ENCODE results near the gene LILRA6. TPM values are rescaled to one million over a fixed set of nuclear protein-coding genes. Genes with fewer than 3 reads are reported as not detected.
"Not testable (repeated sequence)": the region's sequence is repeated elsewhere in the genome, so short reads cannot be mapped to it uniquely, and the experiment has no call there.

LILRA6 gene
- total RNA-seq, 1 experiment from 2014 or later = not detected

DNA sequence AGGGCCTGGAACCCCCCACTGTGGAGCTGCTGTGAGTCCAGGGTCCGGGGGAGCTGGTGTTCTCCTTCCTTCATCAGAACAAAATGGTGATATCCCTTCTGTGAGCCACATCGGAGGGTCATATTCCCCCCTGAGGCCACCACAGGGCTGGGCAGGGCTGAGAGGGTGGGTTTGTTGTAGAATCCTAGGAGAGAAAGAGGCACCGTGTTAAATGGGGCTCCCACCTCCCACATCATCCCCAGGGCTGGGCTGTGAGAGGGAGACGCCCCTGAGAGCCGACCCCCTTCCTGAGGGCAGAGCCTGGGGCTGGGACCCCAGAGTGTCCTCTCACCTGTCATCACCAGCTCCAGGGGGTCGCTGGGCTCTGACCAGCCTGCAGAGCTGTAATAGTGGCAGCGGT, 20.6 kb downstream of the LILRA6 start:
- H3K4me1 ChIP-seq (ENCODE audit: insufficient read depth, low read length, poor library complexity, severe bottlenecking); DNase-seq (ENCODE audit: low spot score); H3K9me3 ChIP-seq (ENCODE audit: low read depth, low read length, poor library complexity, severe bottlenecking); H3K27me3 ChIP-seq (replicated peaks; ENCODE audit: insufficient read depth, low read depth, low read length, poor library complexity); H3K4me3 ChIP-seq (ENCODE audit: low read depth, low read length, poor library complexity, severe bottlenecking); H3K36me3 ChIP-seq (ENCODE audit: insufficient read depth, low read length, poor library complexity, severe bottlenecking); CTCF ChIA-PET; H3K27ac ChIP-seq (ENCODE audit: low read depth, low read length, poor library complexity, severe bottlenecking); BruUV-seq (replicated peaks); POLR2A ChIA-PET (ENCODE audit: low non-redundant PET): not testable (repeated sequence)
- intact Hi-C loops (cut with micrococcal nuclease; ENCODE audit: unreplicated experiment) = loop anchor here (2.0 kb wide), 1 partner anchor 17 kb away; no protein-coding TSS in a partner anchor

DNA sequence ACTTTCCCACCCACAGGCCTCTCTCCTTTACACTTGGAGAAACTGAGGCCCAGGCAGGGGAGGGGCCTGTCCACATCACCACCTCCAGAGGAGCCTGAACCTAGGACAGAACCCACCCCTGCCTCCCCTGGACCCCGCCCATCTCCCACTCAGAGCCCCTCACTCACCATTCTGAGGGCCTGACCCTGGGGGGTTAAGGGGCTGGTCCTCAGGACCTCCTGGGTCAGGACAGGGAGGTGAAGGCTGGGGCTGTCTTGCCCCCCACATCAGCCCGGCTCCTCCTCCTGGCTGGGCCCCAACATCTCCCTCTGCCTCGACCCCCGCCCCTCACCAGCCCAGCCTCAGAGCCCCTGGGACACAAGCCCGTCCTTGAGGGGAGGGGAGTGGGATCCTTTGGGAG, 22.9 kb downstream of the LILRA6 start:
- BruUV-seq (replicated peaks); H3K27me3 ChIP-seq (replicated peaks; ENCODE audit: insufficient read depth, low read depth, low read length, poor library complexity); H3K4me1 ChIP-seq (ENCODE audit: insufficient read depth, low read length, poor library complexity, severe bottlenecking); DNase-seq (ENCODE audit: low spot score); H3K9me3 ChIP-seq (ENCODE audit: low read depth, low read length, poor library complexity, severe bottlenecking); H3K4me3 ChIP-seq (ENCODE audit: low read depth, low read length, poor library complexity, severe bottlenecking); CTCF ChIA-PET; intact Hi-C loops (cut with micrococcal nuclease; ENCODE audit: unreplicated experiment); POLR2A ChIA-PET (ENCODE audit: low non-redundant PET); H3K27ac ChIP-seq (ENCODE audit: low read depth, low read length, poor library complexity, severe bottlenecking); H3K36me3 ChIP-seq (ENCODE audit: insufficient read depth, low read length, poor library complexity, severe bottlenecking): not testable (repeated sequence)

- DNase-seq (ENCODE audit: low spot score) = no peak
- Histone ChIP-seq H3K9me3 (ENCODE audit: low read depth, low read length, poor library complexity, severe bottlenecking) (no peaks in the 10 kb centered on the region), H3K36me3 (ENCODE audit: insufficient read depth, low read length, poor library complexity, severe bottlenecking) (no peaks in the 10 kb centered on the region), H3K27ac (ENCODE audit: low read depth, low read length, poor library complexity, severe bottlenecking) (no peak overlapping the region), H3K27me3 (replicated peaks; ENCODE audit: insufficient read depth, low read depth, low read length, poor library complexity) (no peaks in the 10 kb centered on the region), H3K4me1 (ENCODE audit: insufficient read depth, low read length, poor library complexity, severe bottlenecking) (no peaks in the 10 kb centered on the region), H3K4me3 (ENCODE audit: low read depth, low read length, poor library complexity, severe bottlenecking) (no peak overlapping the region)
- TF ChIP-seq EZH2 (IDR thresholded peaks at IDR 0.05; ENCODE audit: borderline replicate concordance, low read depth, low read length, poor library complexity, severe bottlenecking) (no peak), CTCF (conservative IDR thresholded peaks at IDR 0.05; ENCODE audit: low read depth, low read length) (no peak)
- BruUV-seq (replicated peaks) = no TSS peak
- ChIA-PET CTCF (no interaction called here), POLR2A (ENCODE audit: low non-redundant PET) (no interaction called here)
- intact Hi-C loops (cut with micrococcal nuclease; ENCODE audit: unreplicated experiment) = no loop called here
Measured at GRCh38 chr19:54218960-54219661, 23.5 kb downstream of the LILRA6 start.

GRCh38 chr19:54218259-54218658, 24.3 kb downstream of the LILRA6 start:
- BruUV-seq (replicated peaks) = no TSS peak
- no peak for DNase-seq (ENCODE audit: low spot score)
- Histone ChIP-seq H3K9me3 (ENCODE audit: low read depth, low read length, poor library complexity, severe bottlenecking) (no peaks in the 10 kb centered on the region), H3K36me3 (ENCODE audit: insufficient read depth, low read length, poor library complexity, severe bottlenecking) (no peaks in the 10 kb centered on the region), H3K27ac (ENCODE audit: low read depth, low read length, poor library complexity, severe bottlenecking) (no peak overlapping the region), H3K27me3 (replicated peaks; ENCODE audit: insufficient read depth, low read depth, low read length, poor library complexity) (no peaks in the 10 kb centered on the region), H3K4me1 (ENCODE audit: insufficient read depth, low read length, poor library complexity, severe bottlenecking) (no peaks in the 10 kb centered on the region), H3K4me3 (ENCODE audit: low read depth, low read length, poor library complexity, severe bottlenecking) (no peak overlapping the region)
- CTCF ChIA-PET = no interaction called here
- POLR2A ChIA-PET (ENCODE audit: low non-redundant PET) = no interaction called here
- no peak for TF ChIP-seq EZH2 (IDR thresholded peaks at IDR 0.05; ENCODE audit: borderline replicate concordance, low read depth, low read length, poor library complexity, severe bottlenecking)
- no peak for TF ChIP-seq CTCF (conservative IDR thresholded peaks at IDR 0.05; ENCODE audit: low read depth, low read length)
- intact Hi-C loops (cut with micrococcal nuclease; ENCODE audit: unreplicated experiment) = no loop called here

DNA sequence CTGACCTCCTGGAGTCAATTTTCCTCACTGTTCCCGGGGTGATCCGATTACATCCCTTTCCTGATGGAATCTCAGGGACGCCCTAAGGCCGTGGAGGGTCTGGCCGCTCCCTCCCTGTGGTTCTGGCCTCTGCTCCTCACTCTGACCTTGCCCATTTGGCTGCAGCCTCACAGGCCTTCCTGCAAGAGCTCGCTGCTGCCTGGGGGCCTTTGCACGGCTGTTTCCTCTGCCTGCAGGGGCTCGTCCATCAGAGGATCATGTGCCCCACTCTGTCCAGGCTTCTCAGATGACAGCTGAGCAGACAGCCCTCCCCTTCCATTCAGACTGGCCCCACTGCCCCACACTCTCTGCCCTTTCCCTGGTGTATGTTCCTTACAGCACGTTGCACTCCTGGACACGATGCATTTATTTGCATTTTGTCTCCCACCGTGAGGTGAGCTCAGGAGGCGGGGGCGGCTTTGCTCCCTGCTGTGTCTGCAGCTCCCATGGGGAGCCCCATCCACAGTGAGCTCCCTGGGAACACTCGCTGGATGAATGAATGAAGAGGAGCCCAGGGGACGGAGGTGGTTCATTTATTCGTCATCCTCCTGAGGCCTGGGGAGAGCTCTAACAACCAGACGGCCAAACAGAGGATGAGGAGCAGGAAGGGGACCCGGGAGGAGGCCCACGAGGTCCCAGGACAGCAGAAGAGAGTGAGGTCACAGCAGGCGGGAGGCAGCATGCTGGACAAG, 24.9 kb downstream of the LILRA6 start:
- intact Hi-C loops (cut with micrococcal nuclease; ENCODE audit: unreplicated experiment); H3K27me3 ChIP-seq (replicated peaks; ENCODE audit: insufficient read depth, low read depth, low read length, poor library complexity); POLR2A ChIA-PET (ENCODE audit: low non-redundant PET); CTCF ChIA-PET; H3K9me3 ChIP-seq (ENCODE audit: low read depth, low read length, poor library complexity, severe bottlenecking); H3K27ac ChIP-seq (ENCODE audit: low read depth, low read length, poor library complexity, severe bottlenecking); H3K4me3 ChIP-seq (ENCODE audit: low read depth, low read length, poor library complexity, severe bottlenecking); H3K4me1 ChIP-seq (ENCODE audit: insufficient read depth, low read length, poor library complexity, severe bottlenecking); BruUV-seq (replicated peaks); DNase-seq (ENCODE audit: low spot score); H3K36me3 ChIP-seq (ENCODE audit: insufficient read depth, low read length, poor library complexity, severe bottlenecking): not testable (repeated sequence)

All from A673 (cell line).